Skeletal muscle satellite cell (primary cell): ENCODE measurements around the gene KRTAP5-7.
"Not testable (repeated sequence)": the region's sequence is repeated elsewhere in the genome, so short reads cannot be mapped to it uniquely, and the experiment has no call there.

Source experiments
- H3K27me3 ChIP-seq: 2 replicates; pipeline ENCODE4 v1.7.0; 2013; ENCODE audit warnings: low read length; ENCODE audit not compliant: control insufficient read depth, insufficient read depth
- H3K36me3 ChIP-seq: 2 replicates; pipeline ENCODE4 v1.7.0; 2013; ENCODE audit warnings: mild to moderate bottlenecking, control low read depth, low read length; ENCODE audit not compliant: insufficient read depth
- H3K4me1 ChIP-seq: 2 replicates; pipeline ENCODE4 v1.7.0; 2013; ENCODE audit warnings: low read length; ENCODE audit not compliant: control insufficient read depth, insufficient read depth
- H3K4me2 ChIP-seq: 2 replicates; pipeline ENCODE4 v1.7.0; 2013; ENCODE audit warnings: mild to moderate bottlenecking, low read length
- H3K4me3 ChIP-seq: 2 replicates; pipeline ENCODE4 v1.7.0; 2013; ENCODE audit warnings: low read length
- H3K9ac ChIP-seq: 2 replicates; pipeline ENCODE4 v1.7.0; 2013; ENCODE audit warnings: mild to moderate bottlenecking, low read depth, low read length, moderate library complexity
- H3K9me3 ChIP-seq: replicated peaks from 2 replicates; pipeline ENCODE4 v1.7.0; 2013; ENCODE audit warnings: mild to moderate bottlenecking, control low read depth, low read length

Gene KRTAP5-7

DNA sequence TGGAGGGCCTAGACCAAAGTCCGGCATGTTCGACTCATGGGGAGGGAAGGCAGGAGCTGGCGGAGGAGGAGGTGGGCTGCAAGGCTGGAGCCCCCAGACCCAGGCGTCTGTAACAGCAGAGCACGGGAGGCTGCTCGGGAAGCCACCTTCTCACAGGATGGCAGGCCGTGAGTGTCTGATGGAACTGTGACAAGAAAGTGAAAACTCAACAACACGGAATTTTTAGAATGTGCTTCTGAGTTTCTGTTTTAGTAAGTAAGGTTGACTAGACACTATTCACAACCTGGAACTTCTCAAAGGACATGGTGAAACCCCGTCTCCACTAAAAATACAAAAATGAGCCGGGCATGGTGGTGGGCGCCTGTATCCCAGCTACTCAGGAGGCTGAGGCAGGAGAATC, 12.9 kb downstream of the KRTAP5-7 start:
- H3K9me3 ChIP-seq, result not testable (repeated sequence)

DNA sequence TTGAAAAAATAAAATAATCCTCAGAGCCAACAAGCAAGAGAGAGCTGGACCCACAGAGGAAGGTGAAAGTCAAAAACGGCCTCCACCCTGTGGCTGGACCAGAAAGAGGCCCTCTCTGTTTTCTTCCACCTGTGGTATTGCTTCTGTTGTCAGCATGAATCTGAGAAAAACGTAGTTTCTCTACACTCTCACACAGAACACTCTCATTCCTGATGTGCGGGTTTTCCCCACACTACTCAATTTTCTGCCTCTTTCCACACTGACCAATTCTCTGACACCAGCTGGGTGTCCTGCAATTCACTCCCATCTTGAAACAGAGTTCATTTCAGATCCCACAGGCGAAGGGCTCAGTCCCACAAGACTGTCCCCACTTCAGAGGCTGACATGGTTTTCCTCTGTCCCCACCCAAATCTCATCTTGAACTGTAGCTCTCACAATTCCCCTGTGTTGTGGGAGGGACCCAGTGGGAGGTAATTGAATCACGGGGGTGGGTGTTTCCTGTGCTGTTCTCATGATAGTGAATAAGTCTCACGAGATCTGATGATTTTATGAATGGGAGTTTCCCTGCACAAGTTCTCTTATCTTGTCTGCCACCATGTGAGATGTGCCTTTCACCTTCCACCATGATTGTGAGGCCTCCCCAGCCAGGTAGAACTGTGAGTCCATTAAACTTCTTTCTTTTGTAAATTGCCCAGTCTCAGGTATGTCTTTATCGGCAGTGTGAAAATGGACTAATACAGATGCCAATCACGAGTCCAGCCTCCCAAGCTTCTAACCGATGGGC, 13.6 kb downstream of the KRTAP5-7 start:
- not testable (repeated sequence) for H3K4me3 ChIP-seq, H3K4me1 ChIP-seq, H3K9me3 ChIP-seq, H3K9ac ChIP-seq, H3K27me3 ChIP-seq, H3K36me3 ChIP-seq, H3K4me2 ChIP-seq

More for the DNA sequence above, 12.9 kb downstream of the KRTAP5-7 start:
- not testable (repeated sequence) for H3K9ac ChIP-seq, H3K27me3 ChIP-seq, H3K4me3 ChIP-seq, H3K4me2 ChIP-seq, H3K36me3 ChIP-seq, H3K4me1 ChIP-seq

DNA sequence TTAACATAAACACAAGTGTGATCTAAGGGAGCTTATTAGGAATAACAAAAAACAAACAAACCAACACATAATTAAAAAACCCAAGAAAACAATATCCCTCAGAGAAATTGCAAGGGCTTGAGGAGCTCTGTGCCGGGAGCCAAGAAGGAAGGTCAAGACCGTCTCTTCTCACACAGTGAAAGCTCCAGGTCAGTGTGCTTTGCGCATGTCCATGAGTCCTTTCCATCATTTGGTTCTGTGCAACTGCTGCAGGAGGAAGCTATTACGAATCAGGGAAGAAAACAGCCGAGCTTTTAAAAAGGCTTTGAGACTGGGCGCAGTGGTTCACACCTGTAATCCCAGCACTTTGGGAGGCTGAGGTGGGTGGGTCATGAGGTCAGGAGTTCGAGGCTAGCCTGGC, 15.3 kb downstream of the KRTAP5-7 start:
- no peaks in the 10 kb centered on the region for H3K9me3 ChIP-seq
- no peak overlapping the region for H3K4me3 ChIP-seq
- H3K36me3 ChIP-seq, result no peaks in the 10 kb centered on the region
- no peak overlapping the region for H3K4me2 ChIP-seq
- H3K4me1 ChIP-seq, result no peaks in the 10 kb centered on the region
- H3K27me3 ChIP-seq, result no peaks in the 10 kb centered on the region
- no peak overlapping the region for H3K9ac ChIP-seq

DNA sequence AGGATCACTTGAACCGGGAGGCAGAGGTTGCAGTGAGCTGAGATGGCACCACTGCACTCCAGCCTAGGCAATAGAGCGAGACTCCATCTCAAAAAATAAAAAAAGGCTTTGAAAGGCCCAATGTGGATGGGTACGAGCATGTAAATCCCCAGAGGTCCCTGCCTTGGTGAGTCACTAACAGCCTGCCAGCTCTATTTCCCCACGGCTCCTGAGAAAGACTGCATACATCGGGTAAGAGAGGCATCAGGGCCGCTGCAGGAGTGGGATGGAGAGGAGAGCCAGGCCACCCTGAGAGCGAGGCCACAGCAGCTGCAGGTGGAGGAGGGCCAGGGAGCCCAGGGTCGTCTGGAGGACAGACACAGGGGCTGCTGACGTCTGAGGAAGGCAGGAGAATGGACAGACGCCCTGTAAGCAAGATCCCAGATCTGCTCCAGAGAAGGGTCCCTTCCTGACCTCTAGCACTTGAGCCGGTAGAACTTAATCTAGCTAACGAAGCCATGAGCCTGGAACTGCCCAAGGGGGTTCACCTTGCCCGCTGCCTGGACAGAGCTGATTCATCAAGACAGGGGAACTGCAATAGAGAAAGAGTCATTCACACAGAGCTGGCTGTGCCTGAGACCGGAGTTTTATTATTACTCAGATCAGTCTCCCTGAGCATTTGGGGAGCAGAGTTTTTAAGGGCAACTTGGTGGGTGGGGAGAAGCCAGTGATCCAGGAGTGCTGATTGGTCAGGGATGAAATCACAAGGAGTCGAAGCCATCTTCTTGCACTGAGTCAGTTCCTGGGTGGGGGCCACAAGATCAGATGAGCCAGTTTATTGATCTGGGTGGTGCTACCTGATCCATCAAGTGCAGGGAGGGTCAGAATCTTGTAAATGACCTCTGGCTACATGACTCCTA, 16.1 kb downstream of the KRTAP5-7 start:
- no peaks in the 10 kb centered on the region for H3K9me3 ChIP-seq
- no peaks in the 10 kb centered on the region for H3K36me3 ChIP-seq
- no peak overlapping the region for H3K4me3 ChIP-seq
- no peak overlapping the region for H3K9ac ChIP-seq
- H3K27me3 ChIP-seq, result no peaks in the 10 kb centered on the region
- no peaks in the 10 kb centered on the region for H3K4me1 ChIP-seq
- no peak overlapping the region for H3K4me2 ChIP-seq

DNA sequence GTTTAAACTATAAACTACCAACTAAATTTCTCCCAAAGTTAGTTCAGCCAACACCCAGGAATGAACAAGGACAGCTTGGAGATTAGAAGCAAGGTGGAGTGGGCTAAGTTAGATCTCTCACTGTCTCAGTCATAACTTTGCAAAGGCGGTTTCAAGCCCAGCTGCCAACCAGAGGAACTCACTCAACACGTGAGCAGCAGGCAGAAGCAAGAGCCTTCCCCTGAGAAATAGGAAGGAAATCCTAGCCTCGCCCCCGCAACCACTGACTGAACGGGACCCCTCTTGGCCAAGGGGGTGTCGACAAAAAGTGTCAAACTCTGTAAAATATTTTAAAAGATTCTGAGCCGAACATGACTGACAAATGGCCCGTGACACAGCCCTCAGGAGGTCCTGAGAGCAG, 16.8 kb downstream of the KRTAP5-7 start:
- Histone ChIP-seq H3K9ac (no peak overlapping the region), H3K4me3 (no peak overlapping the region), H3K4me2 (no peak overlapping the region), H3K36me3 (no peaks in the 10 kb centered on the region), H3K27me3 (peaks cover 3% of the 10 kb centered on the region), H3K9me3 (no peaks in the 10 kb centered on the region), H3K4me1 (no peaks in the 10 kb centered on the region)

DNA sequence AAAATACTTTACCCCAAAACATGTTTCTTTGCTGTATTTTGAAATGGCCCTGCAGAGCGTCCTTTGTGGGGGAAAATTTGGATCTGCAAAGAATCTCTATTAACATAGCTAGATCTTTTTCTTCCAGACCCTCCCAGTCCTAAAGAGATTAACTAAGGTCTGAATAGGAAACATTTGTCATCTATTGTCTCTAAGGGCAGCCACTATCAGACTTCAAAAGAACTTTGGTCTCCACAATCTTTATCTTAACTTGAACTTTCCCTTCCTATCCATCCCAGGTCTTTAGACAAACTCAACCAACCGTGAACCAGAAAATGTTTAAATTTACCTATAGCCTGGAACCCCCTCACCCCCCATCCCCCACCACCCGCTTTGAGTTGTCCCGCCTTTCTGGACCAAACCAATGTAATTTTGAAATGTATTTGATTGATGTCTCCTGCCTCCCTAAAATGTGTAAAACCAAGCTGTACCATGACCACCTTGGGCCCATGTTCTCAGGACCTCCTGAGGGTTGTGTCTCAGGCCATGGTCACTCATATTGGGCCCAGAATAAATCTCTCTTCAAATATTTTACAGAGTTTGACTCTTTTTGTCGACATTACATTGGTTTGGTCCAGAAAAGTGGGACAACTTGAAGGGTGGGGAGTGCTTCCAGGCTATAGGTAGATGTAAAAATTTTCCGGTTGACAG, 17.6 kb downstream of the KRTAP5-7 start:
- Histone ChIP-seq H3K36me3 (no peaks in the 10 kb centered on the region), H3K4me3 (no peak overlapping the region), H3K4me1 (no peaks in the 10 kb centered on the region), H3K4me2 (no peak overlapping the region), H3K9me3 (no peaks in the 10 kb centered on the region), H3K27me3 (peaks cover 11% of the 10 kb centered on the region), H3K9ac (no peak overlapping the region)

DNA sequence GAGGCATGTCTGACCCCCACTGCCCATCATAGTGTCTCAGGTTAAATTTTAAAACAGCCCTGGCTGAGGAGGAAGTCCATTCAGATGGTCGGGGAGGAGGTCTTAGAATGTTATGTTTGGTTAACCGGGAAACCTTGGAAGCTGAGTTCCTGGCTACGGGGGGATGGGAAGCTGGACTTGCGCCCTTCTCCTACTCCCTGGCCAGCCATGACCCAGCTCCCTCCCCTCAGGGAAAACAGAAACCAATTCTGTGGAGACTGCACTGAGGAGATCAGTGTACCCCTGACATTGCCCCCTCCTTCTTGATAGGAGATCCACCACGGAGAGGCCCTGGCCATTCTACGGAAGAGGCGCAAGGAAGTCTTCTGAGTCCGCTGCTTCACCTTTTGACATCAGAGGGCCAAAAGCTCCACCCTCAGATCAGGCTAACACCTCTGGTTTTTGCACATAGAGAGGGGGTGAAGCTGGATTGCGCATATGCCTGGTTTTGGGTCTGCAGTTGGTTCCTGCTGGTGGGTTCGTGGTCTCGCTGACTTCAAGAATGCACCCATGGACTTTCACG, 18.4 kb downstream of the KRTAP5-7 start:
- Histone ChIP-seq H3K4me3 (no peak overlapping the region), H3K9me3 (no peaks in the 10 kb centered on the region), H3K36me3 (no peaks in the 10 kb centered on the region), H3K27me3 (peaks cover 19% of the 10 kb centered on the region), H3K4me2 (no peak overlapping the region), H3K4me1 (no peaks in the 10 kb centered on the region), H3K9ac (no peak overlapping the region)

DNA sequence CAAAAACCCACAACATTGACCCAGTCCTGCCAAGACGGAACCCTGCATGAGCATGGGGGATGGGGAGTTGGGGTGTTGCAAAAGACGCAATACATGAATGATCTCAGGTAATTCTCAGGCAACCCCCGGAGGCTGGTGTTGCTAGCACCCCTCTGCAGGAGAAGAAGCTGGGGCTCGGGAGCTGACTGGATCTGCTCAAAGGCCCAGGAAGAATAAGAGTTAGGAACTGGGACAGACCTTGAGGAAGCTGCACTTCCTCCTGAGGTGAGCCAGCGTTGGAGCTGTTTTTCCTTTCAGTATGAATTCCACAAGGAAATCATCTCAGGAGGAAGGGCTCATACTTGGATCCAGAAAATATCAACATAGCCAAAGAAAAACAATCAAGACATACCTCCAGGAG, 21.1 kb downstream of the KRTAP5-7 start, which contains the start of gene KRTAP5-9:
KRTAP5-9 (plus strand) TSS at position 301 of the 400 bp plus-strand sequence. CDS start 238 bp downstream, outside the sequence.
- H3K4me1 ChIP-seq, result no peaks in the 10 kb centered on the region
- no peak within 1 kb of the TSS for H3K9ac ChIP-seq
- H3K9me3 ChIP-seq, result no peaks in the 10 kb centered on the region
- no peak within 1 kb of the TSS for H3K4me2 ChIP-seq
- H3K36me3 ChIP-seq, result no peaks in the 10 kb centered on the region
- no peak within 1 kb of the TSS for H3K4me3 ChIP-seq
- peaks cover 29% of the 10 kb centered on the region for H3K27me3 ChIP-seq

DNA sequence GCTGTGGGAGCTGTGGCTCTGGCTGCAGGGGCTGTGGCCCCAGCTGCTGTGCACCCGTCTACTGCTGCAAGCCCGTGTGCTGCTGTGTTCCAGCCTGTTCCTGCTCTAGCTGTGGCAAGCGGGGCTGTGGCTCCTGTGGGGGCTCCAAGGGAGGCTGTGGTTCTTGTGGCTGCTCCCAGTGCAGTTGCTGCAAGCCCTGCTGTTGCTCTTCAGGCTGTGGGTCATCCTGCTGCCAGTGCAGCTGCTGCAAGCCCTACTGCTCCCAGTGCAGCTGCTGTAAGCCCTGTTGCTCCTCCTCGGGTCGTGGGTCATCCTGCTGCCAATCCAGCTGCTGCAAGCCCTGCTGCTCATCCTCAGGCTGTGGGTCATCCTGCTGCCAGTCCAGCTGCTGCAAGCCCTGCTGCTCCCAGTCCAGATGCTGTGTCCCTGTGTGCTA, 21.7 kb downstream of the KRTAP5-7 start:
- Histone ChIP-seq H3K9me3 (no peaks in the 10 kb centered on the region), H3K27me3 (peaks cover 29% of the 10 kb centered on the region), H3K4me2 (no peak overlapping the region), H3K4me1 (no peaks in the 10 kb centered on the region), H3K36me3 (no peaks in the 10 kb centered on the region), H3K9ac (no peak overlapping the region), H3K4me3 (no peak overlapping the region)

DNA sequence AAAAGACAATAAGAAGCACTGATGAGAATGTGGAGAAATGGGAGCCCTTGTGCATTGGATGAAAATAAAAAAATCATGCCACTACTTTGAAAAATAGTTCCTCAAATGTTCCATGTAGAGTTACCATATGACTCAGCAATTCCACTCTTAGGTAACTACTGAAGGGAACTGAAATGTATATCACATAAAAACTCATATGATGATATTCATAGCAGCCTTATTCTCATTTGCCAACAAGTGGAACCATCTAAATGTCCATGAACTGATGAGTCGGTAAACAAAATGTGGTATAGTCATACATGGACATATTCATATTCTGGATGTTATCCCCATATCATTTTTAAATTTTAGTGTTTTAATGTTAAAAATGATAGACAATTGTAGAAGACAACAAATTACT, 24.6 kb downstream of the KRTAP5-7 start:
- no peaks in the 10 kb centered on the region for H3K9me3 ChIP-seq
- no peaks in the 10 kb centered on the region for H3K36me3 ChIP-seq
- no peak overlapping the region for H3K4me2 ChIP-seq
- H3K27me3 ChIP-seq, result peaks cover 33% of the 10 kb centered on the region
- no peak overlapping the region for H3K4me3 ChIP-seq
- H3K4me1 ChIP-seq, result no peaks in the 10 kb centered on the region
- no peak overlapping the region for H3K9ac ChIP-seq

DNA sequence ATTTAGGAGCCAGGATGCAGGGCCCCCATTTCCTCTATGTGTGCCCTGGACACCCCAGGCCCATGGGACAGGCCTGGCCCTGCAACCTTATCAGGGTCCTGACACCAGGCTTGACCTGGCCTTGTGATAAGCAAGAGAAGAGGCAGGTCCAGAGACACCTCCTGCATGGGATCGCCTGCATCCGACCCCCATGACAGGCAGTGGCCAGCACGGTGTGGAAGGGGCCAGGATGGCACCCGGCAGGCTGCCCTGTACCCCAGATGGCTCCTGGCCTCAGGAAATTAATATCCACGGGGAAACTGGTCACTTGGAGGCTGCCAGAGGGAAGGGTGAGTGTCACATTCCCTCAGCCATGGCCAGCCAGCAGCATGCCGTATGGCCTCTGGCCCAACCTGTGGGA, 27.9 kb downstream of the KRTAP5-7 start:
- Histone ChIP-seq H3K9me3 (no peaks in the 10 kb centered on the region), H3K4me2 (no peak overlapping the region), H3K27me3 (peaks cover 30% of the 10 kb centered on the region), H3K4me1 (no peaks in the 10 kb centered on the region), H3K4me3 (no peak overlapping the region), H3K36me3 (no peaks in the 10 kb centered on the region), H3K9ac (no peak overlapping the region)
